ENCODE data around the gene FNDC3B.

The FNDC3B gene

GRCh38 chr3:172139528-172140276 lies 100.3 kb downstream of the FNDC3B start:
- no peak for DNase-seq

GRCh38 chr3:172140499-172141391 lies 101.4 kb downstream of the FNDC3B start:
- DNase-seq: no peak

- DNase-seq: no peak
Observed at GRCh38 chr3:172142051-172142863, 102.9 kb downstream of the FNDC3B start.

- no peak for DNase-seq
Observed at GRCh38 chr3:172142864-172143451, 103.6 kb downstream of the FNDC3B start.

GRCh38 chr3:172143739-172144497 lies 104.5 kb downstream of the FNDC3B start:
- DNase-seq: no peak

GRCh38 chr3:172144601-172145000 lies 105.2 kb downstream of the FNDC3B start:
- DNase-seq: no peak

GRCh38 chr3:172145031-172145686 lies 105.8 kb downstream of the FNDC3B start:
- no peak for DNase-seq

- DNase-seq: no peak
Observed at GRCh38 chr3:172146349-172146748, 107.0 kb downstream of the FNDC3B start.

GRCh38 chr3:172147113-172147818 lies 107.9 kb downstream of the FNDC3B start:
- DNase-seq: no peak

- DNase-seq: no peak
Observed at GRCh38 chr3:172148241-172148640, 108.9 kb downstream of the FNDC3B start.

- peak; percentile 43 for DNase-seq
Observed at GRCh38 chr3:172148702-172149565, 109.6 kb downstream of the FNDC3B start.

- DNase-seq: no peak
Observed at GRCh38 chr3:172150268-172150667, 110.9 kb downstream of the FNDC3B start.

GRCh38 chr3:172150913-172151650 lies 111.7 kb downstream of the FNDC3B start:
- DNase-seq: no peak

GRCh38 chr3:172151651-172152649 lies 112.6 kb downstream of the FNDC3B start:
- no peak for DNase-seq

GRCh38 chr3:172152874-172153273 lies 113.5 kb downstream of the FNDC3B start:
- DNase-seq: no peak

- DNase-seq: no peak
Observed at GRCh38 chr3:172153335-172153861, 114.0 kb downstream of the FNDC3B start.

Measured in DMS79 treated with DMSO at 0.1 percent for 48 hours (cell line).